IPS-NIHi7 (cell line): ENCODE measurements around the gene ZBTB20.

Experiments used
- DNase-seq: peaks from one replicate; pipeline ENCODE4 v3.0.0; 2012; ENCODE audit warnings: mixed read lengths; ENCODE audit errors: extremely low spot score

ZBTB20 gene

DNA sequence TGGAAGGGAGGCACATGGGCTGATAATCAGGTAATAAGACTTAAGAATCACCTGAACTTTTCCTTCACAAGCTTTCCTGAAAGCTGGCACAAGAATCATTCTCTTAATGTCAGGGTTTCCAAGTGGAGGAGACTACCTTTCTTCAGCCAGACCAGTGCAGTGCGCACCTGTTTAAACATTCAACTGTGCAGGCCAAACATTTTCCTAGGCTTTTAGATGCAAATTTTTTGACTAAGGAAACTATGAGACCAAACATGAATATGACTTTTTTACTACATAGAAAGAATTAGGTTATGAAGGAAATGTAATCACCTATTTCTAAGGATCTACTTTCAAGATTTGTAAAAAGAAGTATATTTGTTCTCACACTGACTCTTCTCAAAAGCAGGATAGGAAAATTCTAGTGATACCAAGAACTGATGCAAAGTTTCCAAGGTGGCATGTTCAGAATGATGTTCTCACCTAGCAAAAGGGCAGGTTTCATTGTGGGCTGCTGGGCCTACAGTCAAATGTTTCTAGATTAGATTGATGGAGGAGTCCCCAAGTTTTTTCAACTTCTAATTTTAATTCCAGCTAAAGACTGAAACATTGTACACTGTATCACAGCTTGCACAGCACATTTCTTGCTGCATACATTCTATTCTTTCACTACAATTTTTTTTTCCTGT lies 514.2 kb downstream of the ZBTB20 start:
- DNase-seq: no peak

DNA sequence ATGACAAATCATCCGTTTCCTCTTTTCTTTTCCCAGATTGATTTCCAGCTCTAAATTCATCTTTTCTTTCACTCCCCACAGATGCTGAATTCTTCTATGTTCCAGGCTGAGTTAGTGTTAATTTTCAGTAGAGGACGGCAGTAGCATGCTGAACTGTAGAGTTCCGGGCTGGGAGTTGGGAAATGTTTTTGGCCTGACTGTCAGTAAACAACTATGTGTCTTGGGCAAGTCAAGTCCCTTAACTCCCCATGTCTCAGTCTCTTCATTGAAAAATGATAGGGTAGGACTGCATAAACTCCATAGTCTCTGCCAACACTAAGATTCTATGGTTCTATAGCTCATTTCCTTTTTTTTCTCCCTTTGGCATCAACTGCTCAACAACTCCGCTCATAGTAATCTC lies 519.3 kb downstream of the ZBTB20 start:
- DNase-seq: no peak

DNA sequence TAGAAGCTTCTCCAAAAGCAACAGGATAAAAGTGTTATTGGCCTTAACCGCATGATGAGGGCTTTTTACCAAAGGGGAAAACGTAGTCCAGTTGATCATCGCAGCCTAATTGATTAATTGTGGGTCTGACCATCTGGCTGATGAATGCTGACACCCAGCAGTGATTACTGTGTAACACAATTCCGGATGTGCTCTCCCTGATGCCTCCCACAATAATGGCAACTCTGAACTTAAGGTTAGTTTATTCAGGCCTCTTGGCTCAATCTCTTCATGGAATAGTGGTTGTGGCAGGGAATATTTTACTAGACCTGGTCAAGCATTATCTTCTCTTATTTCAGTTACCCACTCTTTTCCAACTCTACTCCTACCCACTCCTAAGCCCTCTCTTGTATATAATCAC lies 520.3 kb downstream of the ZBTB20 start:
- DNase-seq: no peak

DNA sequence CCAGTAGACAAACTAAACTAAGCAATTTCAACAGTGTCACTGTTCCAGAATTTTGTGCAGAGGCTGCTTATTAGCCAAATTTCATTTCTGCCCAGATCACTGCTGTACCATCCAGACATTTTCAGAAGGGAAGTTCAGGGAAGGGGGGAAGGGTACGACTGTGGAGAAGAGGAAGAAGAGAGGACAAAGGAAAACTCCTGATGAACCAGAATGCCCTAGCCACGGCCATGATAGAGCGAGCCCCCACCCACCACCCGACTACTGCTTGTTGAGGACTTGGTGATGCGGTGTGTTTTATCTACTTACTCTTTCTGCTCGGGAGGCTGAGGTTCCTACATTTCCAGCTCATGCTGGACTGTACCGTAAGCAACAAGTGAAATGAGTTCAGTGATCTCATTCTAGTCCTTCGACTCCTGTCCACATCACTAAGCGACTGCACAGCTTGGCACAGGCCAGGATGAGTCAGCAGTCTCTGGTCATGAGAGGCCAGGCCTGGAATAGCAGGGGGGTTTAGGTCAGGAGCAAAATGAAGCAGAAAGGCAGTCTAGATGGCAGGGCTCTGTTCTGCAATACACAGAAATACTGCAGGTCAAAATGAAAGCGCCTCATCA lies 522.4 kb downstream of the ZBTB20 start:
- peak; percentile 26 for DNase-seq

DNA sequence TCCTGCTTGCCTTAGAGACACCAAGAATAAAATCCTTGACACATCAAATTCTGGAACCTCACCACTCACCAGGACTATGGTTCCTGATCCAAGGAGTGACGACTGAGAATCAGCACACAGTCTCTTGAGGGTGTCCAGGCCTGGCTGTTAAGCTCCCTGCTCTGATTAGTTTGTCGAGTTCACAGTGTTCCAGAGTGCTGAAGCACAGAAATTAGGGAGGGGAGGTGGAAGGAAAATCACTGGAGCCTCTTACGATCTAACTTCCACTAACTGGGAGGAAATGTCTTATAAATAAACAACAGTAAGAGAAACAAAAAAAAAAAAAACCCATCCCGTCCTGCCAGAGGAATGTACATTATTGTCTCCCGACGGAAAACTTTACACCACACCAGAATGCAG lies 523.0 kb downstream of the ZBTB20 start:
- no peak for DNase-seq

DNA sequence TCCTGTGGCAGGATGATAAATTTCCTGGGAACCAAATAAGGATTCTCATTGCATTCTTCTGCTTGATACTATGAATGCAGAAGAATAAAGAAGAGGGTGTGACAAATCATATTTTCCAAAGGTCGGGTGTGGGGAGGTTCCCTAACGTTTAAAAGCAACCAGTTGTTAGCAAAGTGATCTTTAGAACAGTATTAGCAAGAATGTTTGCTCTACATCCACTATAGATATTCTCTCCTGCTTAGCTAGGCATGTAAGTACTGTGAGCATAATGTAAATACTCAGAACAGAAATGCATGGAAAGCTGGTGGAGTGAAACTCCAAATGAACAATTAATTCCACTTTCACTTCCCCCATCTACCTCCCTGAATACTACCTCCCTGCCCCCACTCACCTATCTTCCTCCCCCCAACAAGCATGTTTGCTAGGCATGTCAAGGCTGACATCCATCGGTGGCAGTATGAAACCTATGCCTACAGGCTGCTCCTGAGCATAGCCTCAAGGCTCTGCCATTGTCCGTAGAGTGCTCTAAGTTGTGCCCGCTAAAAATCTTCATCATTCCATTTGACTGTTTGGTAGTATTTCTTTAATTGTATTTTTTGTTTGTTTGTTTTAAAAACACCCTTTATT lies 523.6 kb downstream of the ZBTB20 start:
- no peak for DNase-seq

DNA sequence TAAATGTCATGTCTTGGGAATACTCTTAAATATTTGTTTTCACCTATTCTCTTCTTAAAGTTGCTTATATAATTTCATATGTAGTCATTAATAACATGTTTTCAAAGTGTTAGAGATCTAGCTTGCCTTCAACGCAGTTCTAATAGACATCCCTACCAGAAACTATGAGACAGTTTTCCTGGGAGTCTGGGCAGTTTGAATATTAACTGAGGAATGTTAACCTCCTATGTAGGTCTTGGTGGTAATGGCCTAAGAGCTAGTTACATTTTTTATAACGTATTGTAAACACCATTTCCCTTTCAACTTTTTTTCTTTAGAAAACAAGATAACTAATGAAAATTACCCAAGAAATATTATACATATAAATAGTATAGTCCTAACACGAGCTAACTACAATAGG lies 525.1 kb downstream of the ZBTB20 start:
- DNase-seq: no peak

DNA sequence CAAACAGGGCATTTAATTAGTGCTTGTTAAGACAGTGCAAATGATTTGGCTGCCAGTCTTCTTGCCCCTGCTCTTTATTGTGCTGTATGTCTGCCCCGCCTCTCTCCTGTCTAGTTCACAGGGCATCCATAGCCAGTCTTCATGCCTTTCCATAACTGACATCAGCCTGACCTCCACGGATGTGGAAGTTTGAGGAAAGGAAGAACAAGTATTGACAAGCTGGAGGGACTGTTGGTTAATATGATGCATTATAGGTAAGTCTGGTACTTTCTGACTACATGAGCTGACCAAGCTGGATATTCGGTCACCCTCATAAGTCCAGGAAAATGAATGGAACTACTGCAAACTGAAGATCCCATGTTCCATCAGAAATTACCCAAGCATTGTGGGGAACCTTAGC lies 527.3 kb downstream of the ZBTB20 start:
- DNase-seq: no peak

DNA sequence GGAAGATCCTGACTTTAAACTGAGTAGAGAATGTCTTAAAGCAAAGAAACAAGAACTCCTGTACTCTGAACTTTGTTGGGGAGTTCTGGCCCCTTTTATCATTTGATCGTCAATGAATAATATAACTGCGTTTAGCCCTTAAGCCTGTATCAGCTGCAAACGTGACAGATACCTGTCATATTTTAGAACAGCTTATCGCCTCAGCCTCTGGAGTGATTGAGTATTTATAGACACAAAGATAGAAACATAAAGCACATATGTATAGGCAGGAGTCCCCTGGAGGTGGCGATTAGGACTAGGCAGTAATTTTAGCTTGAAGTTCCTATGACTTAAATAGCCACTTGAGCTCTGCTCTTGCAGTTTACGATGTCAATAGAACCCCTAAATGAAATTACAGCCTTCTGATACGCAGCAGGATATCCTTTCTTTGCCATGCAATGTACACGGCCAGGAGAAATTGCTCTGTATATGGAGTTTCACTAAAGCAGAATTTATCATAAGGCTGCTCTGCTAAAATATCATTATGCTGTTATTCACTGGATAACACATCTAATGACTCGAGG lies 531.5 kb downstream of the ZBTB20 start:
- DNase-seq: no peak

DNA sequence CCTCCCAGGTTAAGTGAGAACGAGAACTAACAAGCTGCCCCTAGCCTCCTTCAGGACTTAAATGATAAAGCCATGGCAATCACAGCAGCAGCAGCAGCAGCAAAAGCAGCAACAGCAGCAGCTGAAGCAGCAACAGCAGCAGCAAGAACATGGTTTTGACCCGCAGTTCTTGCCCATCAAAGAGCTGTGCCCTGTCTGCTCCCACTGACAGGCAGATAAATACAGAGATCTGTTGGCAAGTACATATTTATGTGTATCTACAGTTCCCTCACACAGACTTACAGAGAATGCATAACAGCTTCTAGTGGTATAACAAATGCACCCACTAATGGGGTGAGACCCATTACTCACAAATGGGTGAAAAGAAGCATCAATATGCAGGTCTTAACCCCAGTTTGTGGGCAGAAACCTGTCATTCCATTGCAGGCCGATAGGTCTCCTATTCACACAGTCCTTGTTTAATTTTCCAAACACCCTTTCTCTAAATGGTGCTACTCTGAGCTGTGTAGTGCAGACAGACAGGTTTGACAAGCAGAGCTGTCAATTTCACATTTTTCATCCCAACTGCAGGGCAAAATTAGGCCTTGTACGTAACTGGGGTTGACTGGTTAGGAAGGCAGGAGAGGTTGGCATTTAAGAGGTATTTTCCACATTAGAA lies 537.0 kb downstream of the ZBTB20 start:
- DNase-seq: no peak

DNA sequence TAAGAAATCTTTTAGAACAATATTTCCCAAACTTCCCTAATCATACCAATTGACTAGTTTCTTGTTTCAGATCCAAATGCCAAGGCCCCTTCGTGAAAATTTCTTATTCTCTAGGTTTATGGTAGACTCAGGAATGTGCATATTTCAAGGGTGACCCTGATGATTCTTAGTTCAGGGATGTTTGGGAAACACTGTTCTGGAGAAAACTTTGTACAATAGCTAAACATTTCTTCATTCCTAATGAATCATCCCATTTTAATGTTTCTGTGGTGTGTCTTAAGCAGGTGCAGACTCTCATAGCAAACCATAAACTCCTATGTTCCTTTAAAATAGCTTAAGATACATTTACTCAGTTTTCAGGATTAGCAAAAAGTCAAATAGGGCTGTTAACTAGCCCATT lies 538.8 kb downstream of the ZBTB20 start:
- no peak for DNase-seq

DNA sequence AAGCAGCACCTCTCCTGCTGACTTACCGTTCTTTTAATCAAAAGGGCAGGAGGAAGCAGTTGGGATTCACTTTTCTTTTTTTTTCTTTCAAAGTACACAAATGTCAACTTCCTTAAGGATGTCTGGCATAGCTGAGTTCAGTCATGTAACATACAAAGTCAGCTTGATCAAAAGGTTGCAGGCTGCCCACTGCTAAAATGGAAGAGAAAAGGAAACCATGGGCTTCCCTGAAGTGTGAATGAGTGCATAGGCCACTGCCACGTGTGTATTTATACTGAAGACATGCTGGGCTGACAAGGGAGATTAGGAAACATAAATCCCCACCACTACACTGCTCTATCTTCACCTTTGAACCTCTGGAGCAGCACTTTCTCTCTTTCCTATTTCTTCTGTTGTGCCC lies 540.8 kb downstream of the ZBTB20 start:
- DNase-seq: no peak

DNA sequence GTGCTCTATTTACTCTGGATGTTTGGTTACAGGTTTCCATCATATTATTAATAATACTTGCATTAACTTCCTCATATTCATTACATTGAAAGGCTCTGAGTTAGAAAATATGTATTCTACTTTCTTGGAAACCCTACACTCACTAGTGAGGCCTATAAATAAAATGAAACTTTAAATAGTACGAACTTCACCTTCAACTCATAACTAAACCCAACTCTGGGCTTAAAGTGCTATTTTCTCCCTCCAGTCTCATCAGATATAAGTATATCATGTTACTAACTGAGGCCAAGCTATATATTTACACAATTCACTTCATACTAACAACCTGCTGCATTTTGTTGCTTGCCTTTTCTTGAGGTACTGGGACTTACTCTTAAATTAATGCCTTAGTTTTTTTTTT lies 546.5 kb downstream of the ZBTB20 start:
- no peak for DNase-seq

DNA sequence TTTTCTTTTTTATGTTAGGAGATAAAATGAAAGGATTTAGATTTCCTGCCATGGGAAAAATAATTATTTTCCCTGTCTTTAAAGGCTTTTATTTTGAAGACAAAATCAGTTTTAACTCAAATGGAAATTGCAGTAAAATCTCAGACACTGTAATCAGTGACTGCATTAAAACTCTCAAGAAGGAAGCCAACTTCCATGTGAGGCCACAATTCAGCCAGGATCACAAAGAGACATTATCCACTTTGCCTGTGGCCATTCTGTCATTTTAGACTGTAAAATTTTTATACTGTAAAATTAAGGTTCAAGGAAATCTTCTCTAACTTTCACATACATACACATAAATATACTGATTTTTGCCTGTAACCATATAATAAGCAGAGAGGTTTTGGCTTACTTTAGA lies 549.2 kb downstream of the ZBTB20 start:
- no peak for DNase-seq

DNA sequence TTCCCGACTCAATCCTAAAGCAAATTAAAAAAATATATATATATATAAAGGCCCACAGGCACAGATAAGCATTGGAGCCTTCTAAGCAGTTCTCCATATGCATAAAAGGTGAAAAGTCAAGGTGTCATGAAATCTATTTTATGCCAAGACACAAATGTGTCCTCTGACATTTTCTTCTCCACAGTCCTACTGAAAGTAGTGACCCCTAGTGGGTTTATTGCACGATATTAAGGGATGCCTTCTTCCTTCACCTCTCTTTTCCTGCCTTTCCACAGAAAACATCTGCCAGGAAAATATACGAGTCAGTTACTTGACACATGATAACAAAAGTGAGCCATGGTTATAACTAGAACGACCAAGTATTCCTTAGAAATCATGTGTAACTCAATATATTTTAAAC lies 550.1 kb downstream of the ZBTB20 start:
- peak; percentile 14 for DNase-seq

DNA sequence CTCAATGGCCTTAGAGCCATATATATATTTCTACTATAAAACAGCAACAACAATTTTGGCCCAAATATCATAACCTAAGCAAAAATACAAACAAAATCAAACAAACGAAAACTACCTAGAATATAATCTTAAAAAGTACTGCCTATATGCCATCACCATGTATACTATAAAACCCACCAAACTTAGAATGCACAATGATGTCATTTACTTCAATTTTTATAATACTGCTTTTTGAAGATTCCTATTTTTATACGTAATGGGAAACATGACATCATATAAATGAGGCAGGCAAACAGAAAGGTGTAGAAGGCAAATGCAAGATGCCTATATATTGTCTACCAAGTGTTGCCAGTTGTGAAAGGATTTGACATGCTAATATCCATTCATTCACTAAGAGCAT lies 550.9 kb downstream of the ZBTB20 start:
- DNase-seq: no peak

DNA sequence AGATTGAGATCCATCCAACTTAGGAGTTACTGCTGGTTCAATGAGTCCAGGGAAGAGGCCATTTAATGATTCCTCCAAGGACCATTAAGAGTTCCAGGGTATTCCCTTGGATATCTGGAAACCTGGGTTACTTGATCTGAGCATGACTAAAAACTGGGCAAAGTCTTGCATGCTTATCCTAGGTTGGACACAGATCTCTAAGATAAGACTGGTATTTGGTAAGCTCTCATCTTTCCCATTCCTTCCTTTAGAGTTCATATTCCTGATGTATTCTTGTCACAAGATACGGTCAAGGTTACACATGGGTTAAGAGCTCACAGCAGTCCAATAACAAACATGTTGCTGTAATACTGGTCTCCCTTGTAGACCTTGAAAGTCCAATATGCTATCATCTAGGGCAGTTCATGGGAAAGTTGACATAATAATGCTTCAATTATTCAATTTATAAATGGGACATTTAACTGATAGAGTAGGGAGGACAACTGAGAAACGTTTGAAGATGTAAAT lies 551.5 kb downstream of the ZBTB20 start:
- DNase-seq: no peak

DNA sequence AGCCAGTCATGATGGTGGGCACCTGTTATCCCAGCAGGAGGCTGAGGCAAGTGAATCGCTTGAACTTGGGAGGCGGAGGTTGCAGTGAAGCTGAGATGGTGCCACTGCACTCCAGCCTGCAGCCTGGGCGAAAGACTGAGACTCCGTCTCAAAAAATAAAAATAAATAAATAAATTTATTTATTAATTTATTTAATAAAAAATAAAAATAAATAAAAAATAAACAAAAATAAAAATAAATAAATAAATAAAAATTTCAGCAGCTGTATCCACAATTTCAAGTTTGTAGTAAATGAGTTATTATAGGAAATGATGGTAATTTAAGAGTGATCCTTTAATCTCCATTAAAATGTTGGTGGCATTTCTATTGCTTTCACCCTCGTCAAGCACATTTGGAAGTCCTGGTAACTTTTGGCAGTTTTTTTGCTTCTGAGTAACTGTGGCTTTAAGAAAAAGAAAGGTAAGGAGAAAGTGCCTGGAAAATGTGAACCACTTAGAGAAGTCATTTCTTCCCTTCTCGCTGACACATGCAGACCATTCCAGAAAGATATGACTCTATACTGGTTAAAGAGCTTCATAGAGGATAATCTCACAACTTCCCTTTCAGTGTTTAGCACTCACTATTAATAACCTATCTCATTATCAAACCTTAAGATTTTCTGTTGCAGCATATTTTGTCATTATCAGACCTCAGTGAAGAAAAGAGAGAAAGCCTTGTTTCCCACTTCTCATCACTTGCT lies 556.6 kb downstream of the ZBTB20 start:
- no peak for DNase-seq

DNA sequence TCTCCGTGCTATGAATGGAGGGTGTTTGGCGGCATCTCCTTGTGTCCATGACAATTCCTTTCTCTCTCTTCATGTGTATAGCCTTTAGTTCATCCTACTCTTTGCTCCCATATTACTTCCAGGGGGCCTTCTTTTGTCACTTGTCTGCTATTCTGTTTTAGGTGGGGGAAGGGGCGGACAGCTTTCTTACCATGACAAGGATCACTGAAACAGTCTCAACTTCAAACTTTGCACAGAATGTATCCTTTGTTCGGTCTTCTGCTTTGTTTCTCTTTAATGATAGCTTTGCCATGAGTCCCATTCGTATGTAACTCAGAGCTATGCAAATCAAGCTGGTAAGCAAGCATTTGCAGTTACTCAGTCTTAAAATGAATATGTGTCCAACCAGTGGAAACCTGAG lies 559.1 kb downstream of the ZBTB20 start:
- DNase-seq: no peak

DNA sequence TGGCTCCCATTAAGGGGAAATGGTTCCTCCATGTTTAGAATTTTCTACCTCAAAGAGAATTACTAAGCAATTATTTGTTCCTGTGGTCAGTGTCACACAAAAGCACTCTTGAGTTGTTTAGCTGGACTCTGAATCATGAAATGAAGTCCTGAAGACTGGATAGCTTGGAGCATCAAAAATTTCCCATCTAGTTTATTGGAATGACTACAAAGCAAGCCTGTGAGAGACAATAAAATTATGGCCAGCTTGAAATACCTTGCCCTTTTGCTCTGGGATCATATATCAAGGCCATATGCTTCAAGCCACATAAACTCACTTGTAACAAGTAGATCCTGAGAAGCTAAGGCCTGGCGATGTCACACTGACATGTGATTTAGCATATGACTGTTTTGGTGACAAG lies 561.0 kb downstream of the ZBTB20 start:
- no peak for DNase-seq

DNA sequence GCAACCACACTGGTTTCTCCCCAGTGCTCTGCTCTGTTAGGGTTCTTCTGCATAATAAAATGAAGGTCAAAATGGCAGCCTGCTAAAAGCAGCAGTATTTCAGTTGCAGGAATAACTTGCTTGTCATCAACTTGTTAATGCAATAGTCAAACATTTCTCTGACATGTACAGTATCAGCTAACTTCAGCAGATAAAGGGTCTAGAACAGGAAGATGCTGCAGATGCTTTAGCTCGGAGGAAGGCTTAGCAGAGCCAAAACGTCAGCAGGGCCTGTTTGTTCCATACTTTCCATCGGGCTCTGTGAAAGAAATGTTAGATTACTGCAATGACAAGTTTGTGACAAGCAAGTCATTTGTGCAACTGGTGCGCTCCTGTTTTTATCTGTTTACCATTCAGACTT lies 561.4 kb downstream of the ZBTB20 start:
- DNase-seq: no peak
